Loucy (cell line): ENCODE measurements around the gene EFCAB9.
"Not testable (repeated sequence)": the region's sequence is repeated elsewhere in the genome, so short reads cannot be mapped to it uniquely, and the experiment has no call there.

Experiments
- H2AFZ ChIP-seq: fragments of 200-600 bp; sonication (generic); 2 replicates; pipeline ENCODE4 v1.6.0; 2016; ENCODE audit warnings: antibody characterized with exemption, mild to moderate bottlenecking, low read length, moderate library complexity
- H3F3A ChIP-seq: fragments of 200-600 bp; 2 replicates; pipeline ENCODE4 v1.6.0; 2016; ENCODE audit warnings: antibody characterized with exemption, low read depth, mild to moderate bottlenecking
- H3K27me3 ChIP-seq: fragments of 200-600 bp; sonication (generic); 2 replicates; pipeline ENCODE4 v1.6.1; 2014; ENCODE audit warnings: low read length, mild to moderate bottlenecking; ENCODE audit not compliant: insufficient read depth, poor library complexity, severe bottlenecking
- H3K36me3 ChIP-seq: fragments of 200-600 bp; sonication (generic); 2 replicates; pipeline ENCODE4 v1.6.1; 2016; ENCODE audit warnings: low read length; ENCODE audit not compliant: insufficient read depth
- H3K4me1 ChIP-seq: fragments of 200-600 bp; sonication (generic); 2 replicates; pipeline ENCODE4 v1.5.1; 2014; ENCODE audit warnings: low read length, mild to moderate bottlenecking; ENCODE audit not compliant: insufficient read depth, poor library complexity, severe bottlenecking
- H3K4me2 ChIP-seq: fragments of 200-600 bp; sonication (generic); 2 replicates; pipeline ENCODE4 v1.6.0; 2014; ENCODE audit warnings: antibody characterized with exemption, low read length, low read depth, mild to moderate bottlenecking; ENCODE audit not compliant: poor library complexity, severe bottlenecking
- H3K4me3 ChIP-seq: fragments of 200-600 bp; sonication (generic); 2 replicates; pipeline ENCODE4 v1.5.1; 2014; ENCODE audit warnings: low read length, mild to moderate bottlenecking, mixed read lengths; ENCODE audit not compliant: poor library complexity, severe bottlenecking
- H3K79me2 ChIP-seq: fragments of 200-600 bp; sonication (generic); 2 replicates; pipeline ENCODE4 v1.6.1; 2014; ENCODE audit warnings: low read length; ENCODE audit not compliant: insufficient read depth
- H3K9ac ChIP-seq: fragments of 200-600 bp; sonication (generic); 2 replicates; pipeline ENCODE4 v1.6.0; 2014; ENCODE audit warnings: mild to moderate bottlenecking, low read depth, low read length, moderate library complexity; ENCODE audit not compliant: poor library complexity, severe bottlenecking
- H3K9me2 ChIP-seq: fragments of 200-600 bp; sonication (generic); replicated peaks from 2 replicates; pipeline ENCODE4 v1.6.1; 2016; ENCODE audit warnings: low read depth, low read length, mixed read lengths
- H3K9me3 ChIP-seq: fragments of 200-600 bp; sonication (generic); 2 replicates; pipeline ENCODE4 v1.6.1; 2014; ENCODE audit warnings: mild to moderate bottlenecking, antibody characterized with exemption, low read length, low read depth; ENCODE audit not compliant: insufficient read depth
- H4K20me1 ChIP-seq: fragments of 200-600 bp; sonication (generic); 2 replicates; pipeline ENCODE4 v1.6.0; 2014; ENCODE audit warnings: antibody characterized with exemption, low read length, mild to moderate bottlenecking; ENCODE audit not compliant: insufficient read depth, poor library complexity, severe bottlenecking
- CTCF ChIP-seq: fragments of 200-600 bp; sonication (generic); conservative IDR thresholded peaks from 2 replicates; pipeline ENCODE4 v1.5.1; 2014; ENCODE audit warnings: mild to moderate bottlenecking, antibody characterized with exemption, low read length
- EZH2phosphoT487 ChIP-seq: fragments of 200-600 bp; IDR thresholded peaks from 2 replicates; pipeline ENCODE4 v1.6.1; 2018; ENCODE audit warnings: antibody characterized with exemption, mild to moderate bottlenecking, moderate library complexity, borderline replicate concordance

The EFCAB9 gene

GRCh38 chr5:172199446-172199845 is 5.5 kb downstream of the EFCAB9 start:
- no peaks in the 10 kb centered on the region for H4K20me1 ChIP-seq
- H3K9me2 ChIP-seq: no peaks in the 10 kb centered on the region
- no peak overlapping the region for H2AFZ ChIP-seq
- no peak overlapping the region for H3K9ac ChIP-seq
- H3K9me3 ChIP-seq: no peaks in the 10 kb centered on the region
- TF ChIP-seq CTCF: no peak
- TF ChIP-seq EZH2phosphoT487: no peak
- H3K4me1 ChIP-seq: no peaks in the 10 kb centered on the region
- no peak overlapping the region for H3K4me2 ChIP-seq
- H3K36me3 ChIP-seq: no peaks in the 10 kb centered on the region
- H3F3A ChIP-seq: no peaks in the 10 kb centered on the region
- no peaks in the 10 kb centered on the region for H3K27me3 ChIP-seq
- H3K4me3 ChIP-seq: no peak overlapping the region
- no peaks in the 10 kb centered on the region for H3K79me2 ChIP-seq

- H3K9me3 ChIP-seq: no peaks in the 10 kb centered on the region
- no peak overlapping the region for H3K9ac ChIP-seq
- TF ChIP-seq CTCF: no peak
- no peak for TF ChIP-seq EZH2phosphoT487
- no peaks in the 10 kb centered on the region for H3K79me2 ChIP-seq
- H3K4me1 ChIP-seq: no peaks in the 10 kb centered on the region
- H4K20me1 ChIP-seq: no peaks in the 10 kb centered on the region
- no peak overlapping the region for H3K4me2 ChIP-seq
- H3K36me3 ChIP-seq: no peaks in the 10 kb centered on the region
- no peaks in the 10 kb centered on the region for H3F3A ChIP-seq
- H3K4me3 ChIP-seq: no peak overlapping the region
- H2AFZ ChIP-seq: no peak overlapping the region
- no peaks in the 10 kb centered on the region for H3K9me2 ChIP-seq
- H3K27me3 ChIP-seq: no peaks in the 10 kb centered on the region
Observed at GRCh38 chr5:172200476-172200875, 6.5 kb downstream of the EFCAB9 start.

GRCh38 chr5:172205984-172206383 is 12.0 kb downstream of the EFCAB9 start:
- not testable (repeated sequence) for H3K9me2 ChIP-seq, H3F3A ChIP-seq, H3K27me3 ChIP-seq, H3K9ac ChIP-seq, H3K79me2 ChIP-seq, H3K9me3 ChIP-seq, H3K36me3 ChIP-seq, H3K4me2 ChIP-seq, H2AFZ ChIP-seq, H4K20me1 ChIP-seq, H3K4me3 ChIP-seq
- H3K4me1 ChIP-seq: peaks cover 10% of the 10 kb centered on the region

GRCh38 chr5:172207511-172207910 is 13.5 kb downstream of the EFCAB9 start:
- no peaks in the 10 kb centered on the region for H3F3A ChIP-seq
- no peaks in the 10 kb centered on the region for H4K20me1 ChIP-seq
- H3K36me3 ChIP-seq: peaks cover 18% of the 10 kb centered on the region; the same call in 1 of the 2 replicates
- H3K4me2 ChIP-seq: peak overlapping the region; percentile 27
- H3K4me3 ChIP-seq: no peak overlapping the region
- no peaks in the 10 kb centered on the region for H3K9me3 ChIP-seq
- peaks cover 10% of the 10 kb centered on the region for H3K4me1 ChIP-seq
- H3K27me3 ChIP-seq: no peaks in the 10 kb centered on the region
- no peak overlapping the region for H3K9ac ChIP-seq
- no peak overlapping the region for H2AFZ ChIP-seq
- TF ChIP-seq EZH2phosphoT487 (no peak), CTCF (no peak)
- no peaks in the 10 kb centered on the region for H3K79me2 ChIP-seq
- no peaks in the 10 kb centered on the region for H3K9me2 ChIP-seq
